ENCODE measurements around the gene ERP29. TPM values are rescaled to one million over a fixed set of nuclear protein-coding genes. Genes with fewer than 3 reads are reported as not detected.

ERP29 gene
- total and polyA plus RNA-seq, 4 donors: 35.6 to 140 (median 57.1) TPM

DNA sequence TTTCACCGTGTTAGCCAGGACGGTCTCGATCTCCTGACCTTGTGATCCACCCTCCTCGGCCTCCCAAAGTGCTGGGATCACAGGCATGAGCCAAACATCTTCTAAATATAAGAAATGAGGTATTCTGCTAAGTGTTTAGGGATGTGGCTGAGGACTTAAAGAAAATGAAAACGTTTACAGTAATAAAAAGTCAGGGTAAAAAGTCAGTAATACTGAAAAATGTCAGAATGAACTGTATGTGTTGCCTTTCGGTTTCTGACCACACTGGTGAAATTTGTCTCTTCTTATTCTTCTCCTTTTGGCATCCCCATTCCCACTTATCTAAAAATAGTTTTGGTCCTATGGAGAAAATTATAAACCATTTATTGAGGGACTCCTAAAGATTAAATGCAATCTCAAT lies 20.8 kb upstream of the ERP29 start:
- Histone ChIP-seq H3K27me3 (ENCODE audit: control insufficient read depth in 4 of 4, insufficient read depth in 4 of 4, low read length in 3 of 4) (no peaks in the 10 kb centered on the region), H3K4me1 (ENCODE audit: control insufficient read depth in 4 of 4, insufficient read depth in 4 of 4, low read length in 3 of 4) (peaks cover 0 to 3% (median 1%) of the 10 kb centered on the region in 4 donors), H3K9ac (ENCODE audit: low read depth in 1 of 2, low read length in 2 of 2) (no peak overlapping the region), H3K4me3 (ENCODE audit: low read depth in 1 of 3, low read length in 3 of 3) (no peak overlapping the region), H3K27ac (ENCODE audit: low read depth in 1 of 2, low read length in 2 of 2) (no peak overlapping the region), H3K9me3 (ENCODE audit: control insufficient read depth in 4 of 4, low read length in 3 of 4) (no peaks in the 10 kb centered on the region), H3K36me3 (ENCODE audit: control insufficient read depth in 4 of 4, insufficient read depth in 3 of 4, low read depth in 1 of 4, low read length in 3 of 4) (peaks cover 0 to 2% (median 0%) of the 10 kb centered on the region in 4 donors)
- TF ChIP-seq FOXA1 (IDR thresholded peaks at IDR 0.05) (no peak), RXRA (IDR thresholded peaks at IDR 0.05) (no peak), HNF4G (IDR thresholded peaks at IDR 0.05) (no peak), JUND (IDR thresholded peaks at IDR 0.05) (no peak), NR2F2 (IDR thresholded peaks at IDR 0.05) (no peak), SP1 (IDR thresholded peaks at IDR 0.05) (no peak)
- TF ChIP-seq, protein P1, sequence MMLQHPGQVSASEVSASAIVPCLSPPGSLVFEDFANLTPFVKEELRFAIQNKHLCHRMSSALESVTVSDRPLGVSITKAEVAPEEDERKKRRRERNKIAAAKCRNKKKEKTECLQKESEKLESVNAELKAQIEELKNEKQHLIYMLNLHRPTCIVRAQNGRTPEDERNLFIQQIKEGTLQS (IDR thresholded peaks at IDR 0.05): no peak
- TF ChIP-seq, protein P2, sequence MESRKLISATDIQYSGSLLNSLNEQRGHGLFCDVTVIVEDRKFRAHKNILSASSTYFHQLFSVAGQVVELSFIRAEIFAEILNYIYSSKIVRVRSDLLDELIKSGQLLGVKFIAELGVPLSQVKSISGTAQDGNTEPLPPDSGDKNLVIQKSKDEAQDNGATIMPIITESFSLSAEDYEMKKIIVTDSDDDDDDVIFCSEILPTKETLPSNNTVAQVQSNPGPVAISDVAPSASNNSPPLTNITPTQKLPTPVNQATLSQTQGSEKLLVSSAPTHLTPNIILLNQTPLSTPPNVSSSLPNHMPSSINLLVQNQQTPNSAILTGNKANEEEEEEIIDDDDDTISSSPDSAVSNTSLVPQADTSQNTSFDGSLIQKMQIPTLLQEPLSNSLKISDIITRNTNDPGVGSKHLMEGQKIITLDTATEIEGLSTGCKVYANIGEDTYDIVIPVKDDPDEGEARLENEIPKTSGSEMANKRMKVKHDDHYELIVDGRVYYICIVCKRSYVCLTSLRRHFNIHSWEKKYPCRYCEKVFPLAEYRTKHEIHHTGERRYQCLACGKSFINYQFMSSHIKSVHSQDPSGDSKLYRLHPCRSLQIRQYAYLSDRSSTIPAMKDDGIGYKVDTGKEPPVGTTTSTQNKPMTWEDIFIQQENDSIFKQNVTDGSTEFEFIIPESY (IDR thresholded peaks at IDR 0.05): no peak
- no peak for DNase-seq (ENCODE audit: low spot score)
- WGBS: 81% methylated on average over 6 of the region's 6 CpGs

DNA sequence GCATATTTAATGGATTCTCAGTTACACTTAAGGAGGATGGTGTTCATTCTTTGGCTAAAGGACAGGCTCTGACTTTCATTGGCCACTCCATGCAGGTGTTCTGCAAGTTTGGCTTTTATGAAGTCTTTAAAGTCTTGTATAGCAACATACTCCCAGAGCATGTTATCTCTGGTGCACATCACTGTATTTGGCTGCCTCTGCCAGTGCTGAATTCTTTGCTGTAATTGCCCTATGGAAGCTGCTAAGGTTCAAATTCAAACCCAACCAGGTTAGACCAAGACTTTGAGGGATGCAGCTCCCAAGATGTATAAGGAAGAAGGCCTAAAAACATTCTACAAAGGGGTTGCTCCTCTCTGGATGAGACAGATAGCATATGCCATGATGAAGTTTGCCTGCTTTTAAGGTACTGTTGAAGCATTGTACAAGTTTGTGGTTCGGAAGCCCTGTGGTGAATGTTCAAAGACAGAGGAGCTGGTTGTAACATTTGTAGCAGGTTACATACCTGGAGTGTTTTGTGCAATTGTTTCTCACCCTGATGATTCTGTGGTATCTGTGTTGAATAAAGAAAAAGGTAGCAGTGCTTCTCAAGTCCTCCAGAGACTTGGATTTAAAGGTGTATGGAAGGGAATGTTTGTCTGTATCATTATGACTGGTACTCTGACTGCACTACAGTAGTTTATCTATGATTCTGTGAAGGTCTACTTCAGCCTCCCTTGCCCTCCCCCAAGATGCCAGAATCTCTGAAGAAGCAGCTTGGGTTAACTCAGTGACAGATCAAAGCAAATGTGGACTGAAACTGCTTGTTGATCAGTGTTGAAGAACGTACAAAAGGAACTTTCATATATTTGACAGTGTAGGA lies 19.7 kb upstream of the ERP29 start:
- no peaks in the 10 kb centered on the region for H3K27me3 ChIP-seq (ENCODE audit: control insufficient read depth in 4 of 4, insufficient read depth in 4 of 4, low read length in 3 of 4)
- H3K4me3 ChIP-seq (ENCODE audit: low read depth in 1 of 3, low read length in 3 of 3): no peak overlapping the region
- H3K4me1 ChIP-seq (ENCODE audit: control insufficient read depth in 4 of 4, insufficient read depth in 4 of 4, low read length in 3 of 4): peaks cover 0 to 4% (median 2%) of the 10 kb centered on the region in 4 donors
- TF ChIP-seq HNF4A (conservative IDR thresholded peaks at IDR 0.05) (no peak), TAF1 (conservative IDR thresholded peaks at IDR 0.05) (no peak), EGR1 (IDR thresholded peaks at IDR 0.05; ENCODE audit: low read depth in 2 of 2) (no peak), FOXA1 (IDR thresholded peaks at IDR 0.05) (no peak), NR2F2 (IDR thresholded peaks at IDR 0.05) (no peak), FOXA2 (IDR thresholded peaks at IDR 0.05) (no peak), YY1 (IDR thresholded peaks at IDR 0.05) (no peak), JUND (IDR thresholded peaks at IDR 0.05) (no peak), HNF4G (IDR thresholded peaks at IDR 0.05) (no peak), SP1 (IDR thresholded peaks at IDR 0.05) (no peak), RXRA (IDR thresholded peaks at IDR 0.05) (no peak), GABPA (IDR thresholded peaks at IDR 0.05 in 1 of 2, conservative IDR thresholded peaks at IDR 0.05 in 1 of 2) (no peak), RAD21 (IDR thresholded peaks at IDR 0.05) (no peak)
- TF ChIP-seq, protein P1 (IDR thresholded peaks at IDR 0.05): no peak
- TF ChIP-seq, protein P3, sequence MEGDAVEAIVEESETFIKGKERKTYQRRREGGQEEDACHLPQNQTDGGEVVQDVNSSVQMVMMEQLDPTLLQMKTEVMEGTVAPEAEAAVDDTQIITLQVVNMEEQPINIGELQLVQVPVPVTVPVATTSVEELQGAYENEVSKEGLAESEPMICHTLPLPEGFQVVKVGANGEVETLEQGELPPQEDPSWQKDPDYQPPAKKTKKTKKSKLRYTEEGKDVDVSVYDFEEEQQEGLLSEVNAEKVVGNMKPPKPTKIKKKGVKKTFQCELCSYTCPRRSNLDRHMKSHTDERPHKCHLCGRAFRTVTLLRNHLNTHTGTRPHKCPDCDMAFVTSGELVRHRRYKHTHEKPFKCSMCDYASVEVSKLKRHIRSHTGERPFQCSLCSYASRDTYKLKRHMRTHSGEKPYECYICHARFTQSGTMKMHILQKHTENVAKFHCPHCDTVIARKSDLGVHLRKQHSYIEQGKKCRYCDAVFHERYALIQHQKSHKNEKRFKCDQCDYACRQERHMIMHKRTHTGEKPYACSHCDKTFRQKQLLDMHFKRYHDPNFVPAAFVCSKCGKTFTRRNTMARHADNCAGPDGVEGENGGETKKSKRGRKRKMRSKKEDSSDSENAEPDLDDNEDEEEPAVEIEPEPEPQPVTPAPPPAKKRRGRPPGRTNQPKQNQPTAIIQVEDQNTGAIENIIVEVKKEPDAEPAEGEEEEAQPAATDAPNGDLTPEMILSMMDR (IDR thresholded peaks at IDR 0.05; ENCODE audit: low read depth, low read length, missing input control): no peak
- TF ChIP-seq, protein P2 (IDR thresholded peaks at IDR 0.05): no peak
- TF ChIP-seq, protein P4, sequence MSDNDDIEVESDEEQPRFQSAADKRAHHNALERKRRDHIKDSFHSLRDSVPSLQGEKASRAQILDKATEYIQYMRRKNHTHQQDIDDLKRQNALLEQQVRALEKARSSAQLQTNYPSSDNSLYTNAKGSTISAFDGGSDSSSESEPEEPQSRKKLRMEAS (IDR thresholded peaks at IDR 0.05): no peak
- TF ChIP-seq, protein P5, sequence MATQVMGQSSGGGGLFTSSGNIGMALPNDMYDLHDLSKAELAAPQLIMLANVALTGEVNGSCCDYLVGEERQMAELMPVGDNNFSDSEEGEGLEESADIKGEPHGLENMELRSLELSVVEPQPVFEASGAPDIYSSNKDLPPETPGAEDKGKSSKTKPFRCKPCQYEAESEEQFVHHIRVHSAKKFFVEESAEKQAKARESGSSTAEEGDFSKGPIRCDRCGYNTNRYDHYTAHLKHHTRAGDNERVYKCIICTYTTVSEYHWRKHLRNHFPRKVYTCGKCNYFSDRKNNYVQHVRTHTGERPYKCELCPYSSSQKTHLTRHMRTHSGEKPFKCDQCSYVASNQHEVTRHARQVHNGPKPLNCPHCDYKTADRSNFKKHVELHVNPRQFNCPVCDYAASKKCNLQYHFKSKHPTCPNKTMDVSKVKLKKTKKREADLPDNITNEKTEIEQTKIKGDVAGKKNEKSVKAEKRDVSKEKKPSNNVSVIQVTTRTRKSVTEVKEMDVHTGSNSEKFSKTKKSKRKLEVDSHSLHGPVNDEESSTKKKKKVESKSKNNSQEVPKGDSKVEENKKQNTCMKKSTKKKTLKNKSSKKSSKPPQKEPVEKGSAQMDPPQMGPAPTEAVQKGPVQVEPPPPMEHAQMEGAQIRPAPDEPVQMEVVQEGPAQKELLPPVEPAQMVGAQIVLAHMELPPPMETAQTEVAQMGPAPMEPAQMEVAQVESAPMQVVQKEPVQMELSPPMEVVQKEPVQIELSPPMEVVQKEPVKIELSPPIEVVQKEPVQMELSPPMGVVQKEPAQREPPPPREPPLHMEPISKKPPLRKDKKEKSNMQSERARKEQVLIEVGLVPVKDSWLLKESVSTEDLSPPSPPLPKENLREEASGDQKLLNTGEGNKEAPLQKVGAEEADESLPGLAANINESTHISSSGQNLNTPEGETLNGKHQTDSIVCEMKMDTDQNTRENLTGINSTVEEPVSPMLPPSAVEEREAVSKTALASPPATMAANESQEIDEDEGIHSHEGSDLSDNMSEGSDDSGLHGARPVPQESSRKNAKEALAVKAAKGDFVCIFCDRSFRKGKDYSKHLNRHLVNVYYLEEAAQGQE (IDR thresholded peaks at IDR 0.05): no peak
- no peak overlapping the region for H3K27ac ChIP-seq (ENCODE audit: low read depth in 1 of 2, low read length in 2 of 2)
- H3K9me3 ChIP-seq (ENCODE audit: control insufficient read depth in 4 of 4, low read length in 3 of 4): no peaks in the 10 kb centered on the region
- H3K36me3 ChIP-seq (ENCODE audit: control insufficient read depth in 4 of 4, insufficient read depth in 3 of 4, low read depth in 1 of 4, low read length in 3 of 4): peaks cover 0 to 2% (median 0%) of the 10 kb centered on the region in 4 donors
- DNase-seq (ENCODE audit: low spot score): no peak
- WGBS: 83% methylated on average over 2 of the region's 2 CpGs
- no peak overlapping the region for H3K9ac ChIP-seq (ENCODE audit: low read depth in 1 of 2, low read length in 2 of 2)
